Measurements from ENCODE around the gene PSME1.

The PSME1 gene

DNA sequence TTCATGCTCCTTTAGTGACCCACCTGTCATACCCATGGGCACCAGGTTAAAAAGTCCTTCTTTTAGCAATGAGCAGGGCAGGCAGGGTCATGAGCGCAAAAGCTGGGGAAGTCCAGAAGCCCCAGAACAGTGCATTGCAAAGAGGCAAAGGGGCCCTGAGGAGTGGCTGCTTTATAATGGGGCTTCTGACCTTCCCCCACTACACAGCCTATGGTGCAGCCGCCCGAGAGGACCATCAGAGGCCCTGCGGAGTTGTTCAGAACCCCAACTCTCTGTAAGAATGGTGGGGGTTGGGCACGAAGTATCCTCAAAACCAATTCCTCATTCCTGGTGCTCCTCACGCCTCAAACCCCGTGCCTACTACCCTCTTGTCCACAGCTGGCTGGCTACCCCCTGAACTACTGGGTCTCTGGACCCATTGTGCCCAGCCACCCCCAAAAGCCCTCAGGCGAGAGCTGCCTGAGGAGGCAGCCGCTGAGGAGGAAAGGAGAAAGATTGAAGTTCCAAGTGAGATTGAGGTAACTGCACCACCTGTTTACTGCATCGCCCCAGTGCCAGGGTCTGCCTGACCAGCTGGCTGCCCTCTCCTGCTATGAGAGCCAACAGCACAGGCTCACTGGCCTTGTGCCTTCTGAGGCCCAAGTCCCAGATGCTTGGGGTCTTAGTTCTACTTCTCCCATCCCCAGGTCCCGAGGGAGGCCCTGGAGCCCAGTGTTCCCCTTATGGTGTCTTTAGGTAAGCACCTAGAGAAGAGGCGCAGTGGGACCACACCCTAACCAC, 42.6 kb downstream of the PSME1 start:
- in situ Hi-C loops (cut with HindIII; ENCODE audit: low sequenced_read_pairs): no loop called here
- no peak overlapping the region for H3K4me3 ChIP-seq (ENCODE audit: low read depth, low read length)
- no peak for TF ChIP-seq CTCF (IDR thresholded peaks at IDR 0.05; ENCODE audit: low read depth, low read length, missing control alignments)
- no peak for DNase-seq (ENCODE audit: low read depth)

DNA sequence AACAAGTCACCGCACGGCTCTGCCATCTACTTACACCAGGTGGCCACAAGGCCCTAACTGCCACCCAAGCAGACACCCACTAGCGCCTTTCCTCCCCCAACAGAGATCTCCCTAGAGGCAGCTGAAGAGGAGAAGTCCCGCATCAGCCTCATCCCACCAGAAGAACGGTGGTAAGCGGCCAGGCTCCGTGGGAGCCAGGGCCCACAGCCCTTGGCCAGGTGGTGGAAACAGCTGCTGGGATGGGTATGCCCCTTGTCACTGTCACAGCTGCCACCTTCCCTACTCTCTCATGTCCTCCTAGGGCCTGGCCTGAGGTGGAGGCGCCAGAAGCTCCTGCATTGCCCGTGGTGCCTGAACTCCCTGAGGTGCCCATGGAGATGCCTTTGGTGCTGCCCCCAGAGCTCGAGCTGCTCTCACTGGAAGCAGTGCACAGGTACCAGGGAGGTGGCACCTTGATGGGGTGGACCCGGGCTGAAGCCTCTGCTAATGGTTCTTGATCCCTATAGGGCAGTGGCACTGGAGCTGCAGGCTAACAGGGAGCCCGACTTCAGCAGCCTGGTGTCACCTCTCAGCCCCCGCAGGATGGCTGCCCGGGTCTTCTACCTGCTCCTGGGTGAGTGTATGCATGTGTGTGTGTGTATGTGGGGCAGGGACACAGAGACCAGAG, 43.4 kb downstream of the PSME1 start:
- H3K4me3 ChIP-seq (ENCODE audit: low read depth, low read length): no peak overlapping the region
- no peak for DNase-seq (ENCODE audit: low read depth)
- in situ Hi-C loops (cut with HindIII; ENCODE audit: low sequenced_read_pairs): no loop called here
- no peak for TF ChIP-seq CTCF (IDR thresholded peaks at IDR 0.05; ENCODE audit: low read depth, low read length, missing control alignments)

DNA sequence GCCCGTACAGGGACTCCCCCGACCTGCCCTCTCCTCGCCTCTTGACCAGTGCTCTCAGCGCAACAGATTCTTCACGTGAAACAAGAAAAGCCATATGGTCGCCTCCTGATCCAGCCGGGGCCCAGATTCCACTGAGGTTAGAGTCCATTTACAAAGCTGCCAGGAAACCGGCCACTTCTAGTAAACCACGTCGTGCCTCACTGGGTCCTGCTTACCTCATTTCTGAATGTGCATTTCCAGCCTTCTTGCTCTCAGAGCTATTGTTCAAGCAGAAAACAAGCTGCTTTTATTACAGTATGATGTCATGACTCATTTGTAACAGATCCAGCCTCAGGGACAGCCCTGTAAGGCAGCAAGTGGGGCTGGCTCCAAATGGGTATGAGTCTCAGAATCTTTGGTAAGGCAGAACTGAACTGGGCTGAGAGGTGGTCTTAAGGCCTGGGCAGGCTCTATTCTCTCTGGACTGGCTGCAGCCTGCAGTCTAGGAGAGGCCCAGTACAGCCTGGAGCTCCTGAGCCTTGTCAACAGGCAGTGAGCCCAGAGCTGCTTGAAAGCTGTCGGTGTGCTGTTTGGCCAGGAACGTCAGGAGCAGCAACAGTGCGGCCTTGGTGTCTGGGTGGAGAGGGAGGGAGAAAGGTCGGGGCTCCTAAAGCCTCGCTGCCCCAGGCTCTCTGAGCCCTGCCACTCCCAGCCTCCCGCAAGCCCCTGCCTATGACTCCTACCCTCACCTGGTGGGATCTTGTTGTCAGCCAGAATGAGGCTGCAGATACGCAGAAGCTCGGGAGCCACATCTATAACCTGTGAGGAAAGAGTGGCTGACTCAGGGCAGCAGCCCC, 44.2 kb downstream of the PSME1 start:
- H3K4me3 ChIP-seq (ENCODE audit: low read depth, low read length): no peak overlapping the region
- peak; percentile 70 for DNase-seq (ENCODE audit: low read depth)
- TF ChIP-seq CTCF (IDR thresholded peaks at IDR 0.05; ENCODE audit: low read depth, low read length, missing control alignments): no peak
- in situ Hi-C loops (cut with HindIII; ENCODE audit: low sequenced_read_pairs): no loop called here

- no peak overlapping the region for H3K4me3 ChIP-seq (ENCODE audit: low read depth, low read length)
- no peak for TF ChIP-seq CTCF (IDR thresholded peaks at IDR 0.05; ENCODE audit: low read depth, low read length, missing control alignments)
- DNase-seq (ENCODE audit: low read depth): no peak
- in situ Hi-C loops (cut with HindIII; ENCODE audit: low sequenced_read_pairs): no loop called here
Measured at GRCh38 chr14:24181371-24182077, 45.5 kb downstream of the PSME1 start.

GRCh38 chr14:24182110-24182882, 46.3 kb downstream of the PSME1 start:
- H3K4me3 ChIP-seq (ENCODE audit: low read depth, low read length): no peak overlapping the region
- TF ChIP-seq CTCF (IDR thresholded peaks at IDR 0.05; ENCODE audit: low read depth, low read length, missing control alignments): no peak
- in situ Hi-C loops (cut with HindIII; ENCODE audit: low sequenced_read_pairs): no loop called here

More at GRCh38 chr14:24182110-24182882, 46.3 kb downstream of the PSME1 start:
- no peak for DNase-seq (ENCODE audit: low read depth)

All from astrocyte of the cerebellum (primary cell).